IPS-18c (cell line): ENCODE data around the gene RPN1.
"Not testable (repeated sequence)": the region's sequence is repeated elsewhere in the genome, so short reads cannot be mapped to it uniquely, and the experiment has no call there.

Experiments
- H3K4me3 ChIP-seq: 2 replicates; pipeline ENCODE4 v1.7.0; 2013; ENCODE audit warnings: low read depth, mild to moderate bottlenecking, low read length, moderate library complexity; ENCODE audit not compliant: insufficient read depth
- H3K9me3 ChIP-seq: one replicate; pipeline ENCODE4 v1.6.1; 2013; ENCODE audit warnings: mild to moderate bottlenecking, low read length, moderate library complexity; ENCODE audit not compliant: control insufficient read depth, insufficient read depth

The RPN1 gene

DNA sequence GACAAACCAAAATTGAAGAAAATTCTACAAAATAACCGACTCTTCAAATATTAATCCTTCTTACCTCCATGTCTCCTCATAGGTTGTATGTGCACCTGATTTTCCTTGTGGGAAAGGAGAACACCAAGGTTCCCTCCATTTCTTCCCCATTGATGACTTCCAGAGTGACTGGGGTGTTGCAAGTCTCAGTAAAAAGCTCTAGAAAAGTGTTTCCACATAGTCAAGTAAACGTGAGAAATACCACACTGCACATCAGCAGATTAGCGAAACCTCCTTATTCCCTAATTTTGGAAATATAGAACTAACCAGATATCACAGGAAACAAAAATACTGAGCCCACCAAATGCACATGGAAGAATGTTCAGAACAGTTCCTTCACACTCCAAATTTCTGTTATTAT lies 4.9 kb upstream of the RPN1 start:
- Histone ChIP-seq H3K4me3 (no peak overlapping the region), H3K9me3 (peaks cover 3% of the 10 kb centered on the region)

DNA sequence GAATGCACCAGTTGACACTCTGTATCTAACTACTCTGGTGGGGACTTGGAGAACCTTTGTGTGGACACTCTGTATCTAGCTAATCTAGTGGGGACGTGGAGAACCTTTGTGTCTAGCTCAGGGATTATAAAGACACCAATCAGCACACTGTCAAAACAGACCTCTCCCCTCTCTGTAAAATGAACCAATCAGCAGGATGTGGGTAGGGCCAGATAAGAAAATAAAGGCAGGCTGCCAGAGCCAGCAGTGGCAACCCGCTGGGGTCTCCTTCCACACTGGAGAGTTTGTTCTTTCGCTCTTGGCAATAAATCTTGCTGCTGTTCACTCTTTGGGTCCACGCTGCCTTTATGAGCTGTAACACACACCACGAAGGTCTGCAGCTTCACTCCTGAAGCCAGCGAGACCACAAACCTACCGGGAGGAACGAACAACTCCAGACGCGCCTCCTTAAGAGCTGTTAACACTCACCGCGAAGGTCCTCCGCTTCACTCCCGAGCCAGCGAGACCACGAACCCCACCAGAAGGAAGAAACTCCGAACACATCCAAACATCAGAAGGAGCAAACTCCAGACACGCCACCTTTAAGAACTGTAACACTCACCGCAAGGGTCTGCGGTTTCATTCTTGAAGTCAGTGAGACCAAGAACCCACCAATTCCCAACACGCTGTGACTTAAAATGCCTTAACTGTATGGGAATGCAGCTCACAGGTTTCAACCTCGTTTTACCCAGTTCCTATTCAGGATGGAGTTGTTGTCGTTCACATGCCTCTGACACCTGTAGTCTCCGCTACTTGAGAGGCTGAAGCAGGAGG lies 3.6 kb upstream of the RPN1 start:
- not testable (repeated sequence) for H3K9me3 ChIP-seq, H3K4me3 ChIP-seq

DNA sequence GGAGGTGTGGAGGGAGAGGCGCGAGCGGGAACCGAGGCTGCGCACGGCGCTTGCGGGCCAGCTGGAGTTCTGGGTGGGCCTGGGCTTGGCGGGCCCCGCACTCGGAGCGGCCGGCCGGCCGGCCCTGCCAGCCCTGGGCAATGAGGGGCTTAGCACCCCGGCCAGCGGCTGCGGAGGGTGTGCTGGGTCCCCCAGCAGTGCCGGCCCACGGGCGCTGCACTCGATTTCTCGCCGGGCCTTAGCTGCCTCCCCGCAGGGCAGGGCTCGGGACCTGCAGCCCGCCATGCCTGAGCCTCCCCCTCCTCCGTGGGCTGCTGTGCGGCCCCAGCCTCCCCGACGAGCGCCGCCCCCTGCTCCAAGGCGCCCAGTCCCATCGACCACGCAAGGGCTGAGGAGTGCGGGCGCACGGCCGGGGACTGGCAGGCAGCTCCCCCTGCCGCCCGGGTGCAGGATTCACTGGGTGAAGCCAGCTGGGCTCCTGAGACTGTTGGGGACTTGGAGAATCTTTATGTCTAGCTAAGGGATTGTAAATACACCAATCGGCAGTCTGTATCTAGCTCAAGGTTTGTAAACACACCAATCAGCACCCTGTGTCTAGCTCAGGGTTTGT lies 2.9 kb upstream of the RPN1 start:
- not testable (repeated sequence) for H3K4me3 ChIP-seq, H3K9me3 ChIP-seq

DNA sequence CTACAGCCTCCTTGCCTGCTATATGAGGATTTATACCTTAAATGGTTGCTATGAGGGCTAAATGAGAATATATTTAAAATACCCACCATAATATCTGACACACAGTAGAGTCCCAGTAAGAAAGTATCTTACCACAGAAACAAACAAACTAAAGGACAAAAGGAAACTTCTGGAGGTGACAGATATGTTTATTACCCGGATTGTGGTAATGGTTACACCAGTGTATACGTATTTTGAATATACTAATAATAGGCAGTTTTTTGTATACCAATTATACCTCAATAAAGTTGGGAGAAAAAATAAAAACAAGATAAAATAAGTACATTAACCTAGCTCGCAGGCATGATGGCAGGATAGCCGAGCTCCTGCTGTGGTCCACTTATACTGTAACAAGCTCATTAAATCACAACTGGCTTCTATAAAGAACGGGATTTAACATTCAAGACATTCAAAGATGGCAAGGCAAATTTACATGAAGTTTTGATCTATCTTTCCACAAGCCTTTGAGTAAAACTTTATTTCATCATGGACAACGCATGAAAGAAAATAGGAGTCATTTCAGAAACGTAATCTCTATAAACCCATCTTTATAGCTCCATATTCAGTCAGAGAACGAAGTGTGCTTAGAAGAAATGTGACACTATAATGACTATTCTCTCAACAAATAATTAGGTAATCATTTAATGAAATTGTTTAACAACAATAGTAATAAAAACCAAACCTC lies 1.5 kb downstream of the RPN1 start:
- H3K4me3 ChIP-seq, result peak overlapping the region; percentile 100

DNA sequence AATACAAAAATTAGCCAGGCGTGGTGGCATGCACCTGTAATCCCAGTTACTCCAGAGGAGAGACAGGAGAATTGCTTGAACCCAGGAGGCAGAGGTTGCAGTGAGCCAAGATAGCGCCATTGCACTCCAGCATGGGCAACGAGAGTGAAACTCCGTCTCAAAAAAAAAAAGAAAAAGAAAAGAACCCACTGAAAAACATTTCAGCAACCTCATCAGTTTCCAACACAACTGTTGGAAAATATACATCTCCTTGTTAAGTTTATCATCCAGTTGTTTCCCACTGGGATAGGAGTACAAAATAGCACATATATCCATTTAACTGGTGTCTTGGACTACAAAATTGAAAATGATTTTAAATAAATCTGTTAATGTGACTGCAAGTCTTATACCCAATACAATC lies 2.2 kb downstream of the RPN1 start:
- Histone ChIP-seq H3K4me3 (no peak overlapping the region; the same call in 1 of the 2 replicates), H3K9me3 (peaks cover 3% of the 10 kb centered on the region)

More for the DNA sequence above, 1.5 kb downstream of the RPN1 start:
- peaks cover 3% of the 10 kb centered on the region for H3K9me3 ChIP-seq

DNA sequence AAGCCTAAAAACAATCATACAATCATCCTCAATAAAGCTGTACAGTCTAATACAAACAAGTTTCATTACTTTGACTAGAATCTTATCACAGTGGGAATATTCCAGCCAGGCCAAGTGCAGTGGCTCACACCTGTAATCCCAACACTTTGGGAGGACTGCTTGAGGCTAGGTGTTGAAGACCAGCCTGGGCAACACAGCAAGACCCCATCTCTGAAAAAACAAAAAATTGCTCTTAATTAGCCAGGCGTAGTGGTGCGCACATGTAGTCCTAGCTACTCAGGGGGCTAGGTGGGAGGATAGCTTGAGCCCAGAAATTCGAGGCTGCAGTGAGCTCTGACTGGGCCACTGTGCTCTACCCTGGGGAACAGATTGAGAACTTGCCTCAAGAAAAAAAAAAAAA lies 3.3 kb downstream of the RPN1 start:
- H3K9me3 ChIP-seq, result peaks cover 3% of the 10 kb centered on the region
- H3K4me3 ChIP-seq, result no peak overlapping the region

DNA sequence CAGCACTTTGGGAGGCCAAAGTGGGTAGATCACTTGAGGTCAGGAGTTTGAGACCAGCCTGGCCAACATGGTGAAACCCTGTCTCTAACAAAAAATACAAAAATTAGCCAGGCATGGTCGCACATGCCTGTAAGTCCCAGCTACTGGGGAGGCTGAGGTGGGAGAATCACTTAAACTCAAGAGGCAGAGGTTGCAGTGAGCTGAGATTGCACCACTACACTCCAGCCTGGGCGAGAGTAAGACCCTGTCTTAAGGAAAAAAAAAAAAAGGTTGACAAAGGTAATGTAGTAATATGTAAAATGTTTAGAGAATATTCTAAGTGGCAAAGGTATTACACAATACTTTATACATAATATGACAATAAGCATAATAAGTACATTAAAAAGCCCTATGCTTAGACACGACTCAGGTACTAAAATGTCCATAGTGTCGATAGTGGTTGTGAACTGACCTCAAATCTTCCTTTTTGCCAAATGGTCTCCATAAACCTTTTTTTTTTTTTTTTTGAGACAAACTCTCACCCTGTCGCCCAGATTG lies 16.5 kb downstream of the RPN1 start:
- Histone ChIP-seq H3K4me3 (no peak overlapping the region), H3K9me3 (no peaks in the 10 kb centered on the region)

DNA sequence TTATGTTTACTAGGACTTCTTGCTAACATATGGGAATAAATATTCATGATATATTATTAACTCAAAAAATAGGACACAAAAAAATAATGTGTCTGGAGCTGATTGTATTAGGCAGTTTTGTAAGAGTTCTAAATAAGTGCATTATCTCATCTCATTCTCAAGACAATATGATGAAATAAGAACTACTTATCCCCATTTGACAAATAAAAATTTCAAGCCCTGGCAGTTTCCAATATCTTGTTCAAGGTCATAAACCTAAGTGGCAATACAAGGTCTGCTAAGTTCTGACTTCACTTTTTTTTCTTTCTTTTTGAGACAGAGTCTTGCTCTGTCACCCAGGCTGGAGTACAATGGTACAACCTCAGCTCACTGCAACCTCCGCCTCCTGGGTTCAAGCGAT lies 18.3 kb downstream of the RPN1 start:
- H3K4me3 ChIP-seq, result no peak overlapping the region
- H3K9me3 ChIP-seq, result no peaks in the 10 kb centered on the region

DNA sequence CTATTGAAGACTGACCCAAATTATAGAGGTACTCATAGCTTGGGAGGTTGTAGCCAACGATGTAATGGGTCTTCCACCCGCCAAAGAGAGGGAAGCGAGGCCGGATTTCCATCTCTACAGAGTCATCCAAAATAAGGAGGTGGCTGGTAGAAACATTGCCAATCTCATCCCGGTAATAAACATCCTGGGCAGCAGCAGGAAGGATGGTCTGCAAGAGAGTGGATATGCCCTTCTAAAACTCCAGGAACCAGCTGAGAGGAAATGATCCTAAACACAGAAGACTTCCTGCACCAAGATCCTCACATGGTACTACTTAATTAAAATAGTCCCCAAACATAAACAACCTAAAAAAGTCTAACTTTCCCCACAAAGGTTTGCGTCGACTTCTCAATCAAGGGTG lies 20.7 kb downstream of the RPN1 start:
- H3K4me3 ChIP-seq, result no peak overlapping the region
- no peaks in the 10 kb centered on the region for H3K9me3 ChIP-seq

DNA sequence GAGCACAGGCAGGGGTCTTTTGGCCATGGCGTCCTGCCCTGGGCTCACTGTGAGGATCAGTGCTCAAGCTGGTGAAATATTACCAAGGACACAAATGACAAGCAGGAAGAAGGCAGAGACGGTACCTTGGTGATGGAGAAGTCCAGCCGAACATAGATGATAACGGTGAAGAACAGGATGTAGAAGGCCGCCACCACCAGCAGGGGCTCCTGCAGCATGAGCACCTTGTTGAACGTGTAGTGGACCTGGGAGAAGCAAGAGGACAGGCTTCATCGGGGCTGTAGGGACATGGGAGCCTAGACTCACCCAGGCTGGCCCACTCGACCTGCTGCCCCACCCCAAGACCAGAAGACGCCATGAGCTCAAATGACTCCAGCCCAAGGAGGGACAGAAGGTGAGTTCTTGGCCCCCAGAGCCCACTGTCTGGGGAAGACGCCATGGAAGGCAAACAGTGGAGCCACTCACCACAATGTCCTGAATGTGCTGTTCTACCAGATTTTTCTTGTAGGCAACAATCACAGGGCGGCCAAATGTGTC lies 25.1 kb downstream of the RPN1 start:
- Histone ChIP-seq H3K4me3 (no peak overlapping the region), H3K9me3 (no peaks in the 10 kb centered on the region)

DNA sequence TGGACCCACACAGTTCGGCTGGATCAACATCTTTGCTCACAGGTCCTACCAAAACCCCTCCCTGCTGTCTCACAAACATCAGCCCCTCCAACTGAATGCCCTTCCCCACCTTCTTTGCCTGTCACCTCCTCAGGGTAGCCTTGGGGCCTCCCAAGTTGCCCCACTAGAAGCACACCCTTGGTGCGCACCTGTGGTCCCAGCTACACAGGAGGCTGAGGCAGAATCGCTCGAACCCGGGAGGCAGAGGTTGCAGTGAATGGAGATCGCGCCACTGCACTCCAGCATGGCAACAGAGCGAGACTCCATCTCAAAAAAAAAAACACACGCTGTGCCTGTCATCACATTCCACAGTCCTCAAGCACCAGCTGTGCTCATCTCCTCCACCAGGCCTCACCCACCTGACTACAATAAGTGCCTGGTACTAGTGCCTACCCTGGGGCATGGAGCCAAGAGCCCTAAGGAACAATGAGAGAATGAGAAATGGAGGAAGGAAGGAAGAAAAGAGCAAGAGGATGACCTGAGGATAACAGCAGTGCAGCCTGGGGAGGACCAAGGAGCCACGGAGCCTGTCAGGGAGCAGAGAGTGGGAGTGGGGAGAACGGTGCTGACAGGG lies 26.0 kb downstream of the RPN1 start:
- Histone ChIP-seq H3K9me3 (no peaks in the 10 kb centered on the region), H3K4me3 (no peak overlapping the region)

DNA sequence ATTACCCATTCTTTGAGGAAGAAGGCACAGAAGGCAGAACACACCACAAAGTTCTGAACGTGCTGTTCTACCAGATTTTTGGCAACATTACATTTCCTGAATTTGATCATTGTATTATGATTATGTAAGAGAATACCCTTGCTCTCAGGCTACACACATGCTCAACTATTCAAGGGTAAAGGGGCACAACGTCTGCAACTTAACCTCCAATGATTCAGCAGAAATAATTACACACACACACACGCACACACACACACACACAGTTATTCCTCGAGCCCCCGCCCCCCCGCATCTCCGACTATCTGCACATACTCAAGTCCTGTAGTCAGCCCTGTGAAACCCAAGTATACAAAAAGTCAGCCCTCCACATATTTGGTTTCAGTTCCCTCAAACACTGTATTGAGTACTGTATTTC lies 26.8 kb downstream of the RPN1 start:
- Histone ChIP-seq H3K4me3 (no peak overlapping the region), H3K9me3 (no peaks in the 10 kb centered on the region)

DNA sequence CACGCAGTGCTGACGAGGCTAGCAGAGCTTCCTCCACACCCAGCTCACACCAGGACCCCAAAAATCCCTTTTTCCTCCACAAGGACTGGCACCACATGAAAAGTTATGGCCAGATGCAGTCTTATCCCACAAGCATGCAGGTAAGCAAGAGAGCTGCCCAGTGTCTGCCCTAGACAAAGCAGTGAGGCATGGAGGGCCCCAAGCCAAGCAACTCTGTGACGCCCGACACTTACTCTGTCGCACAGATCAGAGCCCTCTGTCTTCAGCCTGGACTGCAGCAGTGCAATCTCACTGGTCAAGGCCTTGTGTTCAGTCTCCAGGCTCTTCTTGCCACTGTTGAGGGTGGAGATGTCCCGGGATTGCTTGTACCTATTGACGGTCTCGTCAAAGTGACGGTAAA lies 28.7 kb downstream of the RPN1 start:
- Histone ChIP-seq H3K4me3 (no peak overlapping the region), H3K9me3 (no peaks in the 10 kb centered on the region)

DNA sequence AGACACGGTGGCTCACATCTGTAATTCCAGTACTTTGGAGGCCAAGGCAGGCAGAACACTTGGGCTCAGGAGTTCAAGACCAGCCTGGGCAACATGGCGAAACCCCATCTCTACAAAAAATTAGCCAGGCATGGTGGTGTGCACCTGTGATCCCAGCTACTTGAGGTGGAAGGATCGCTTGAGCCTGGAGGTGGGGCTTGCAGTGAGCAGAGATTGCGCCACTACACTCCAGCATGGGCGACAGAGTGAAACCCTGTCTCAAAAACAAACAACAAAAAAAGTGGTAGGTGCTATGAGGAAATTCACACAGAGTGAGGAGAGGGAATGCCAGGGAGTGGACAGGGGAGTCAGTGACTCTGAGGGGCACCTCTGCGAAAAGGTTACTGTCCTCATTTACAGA lies 29.4 kb downstream of the RPN1 start:
- H3K4me3 ChIP-seq, result no peak overlapping the region
- no peaks in the 10 kb centered on the region for H3K9me3 ChIP-seq

DNA sequence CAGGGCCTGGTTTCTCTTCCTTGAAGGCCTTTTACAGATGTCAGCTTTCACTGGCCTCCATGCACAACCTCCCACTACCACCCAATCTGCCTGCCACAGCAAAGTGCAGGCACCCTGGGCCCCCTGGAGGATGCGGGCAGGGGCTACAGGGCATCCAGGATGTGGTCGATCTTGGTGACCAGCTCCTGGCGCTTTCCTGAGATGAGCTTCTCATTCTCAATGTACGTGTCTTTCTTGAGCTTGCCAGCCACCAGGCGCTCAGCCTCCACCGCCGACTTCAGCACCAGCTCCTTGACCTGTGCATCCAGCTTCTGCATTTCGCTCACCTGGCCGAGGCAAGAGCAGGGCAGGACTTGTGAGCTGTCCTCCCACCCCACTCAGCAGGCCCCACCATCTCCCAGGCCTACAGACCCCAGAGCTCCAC lies 30.3 kb downstream of the RPN1 start:
- Histone ChIP-seq H3K9me3 (no peaks in the 10 kb centered on the region), H3K4me3 (no peak overlapping the region)

DNA sequence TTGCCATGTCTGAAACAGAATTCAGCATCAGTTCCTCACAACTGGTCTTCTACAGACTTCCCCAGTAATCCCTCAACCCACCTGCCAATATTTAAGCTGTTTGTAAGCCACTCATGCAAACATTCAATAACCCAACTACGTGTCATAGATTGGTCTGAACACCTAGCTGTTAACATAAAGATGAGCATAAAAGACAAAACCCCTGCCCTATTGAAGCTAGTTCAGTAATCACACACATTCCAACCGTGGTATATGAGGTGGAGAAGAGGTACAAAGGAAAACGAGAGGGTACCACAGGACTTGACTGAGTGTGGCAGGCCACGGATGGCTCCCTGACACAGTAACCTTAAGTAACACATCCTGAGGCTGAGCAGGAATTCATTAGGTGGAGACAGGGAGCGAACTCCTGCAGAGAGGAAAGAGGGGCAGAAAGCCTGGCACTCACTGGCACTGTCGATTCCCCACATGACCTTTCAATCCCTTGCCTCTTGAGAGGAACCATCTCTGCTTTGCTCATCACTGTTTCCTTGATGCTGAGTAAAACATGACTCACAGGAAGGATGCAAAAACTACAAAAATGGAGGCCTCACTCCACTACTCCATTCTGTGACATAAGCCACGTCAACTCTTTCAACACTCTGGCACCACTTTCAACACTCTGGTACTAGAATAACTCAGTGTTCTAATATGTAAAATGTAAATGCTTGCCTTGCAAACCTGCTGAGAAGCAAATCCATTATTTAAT lies 31.3 kb downstream of the RPN1 start:
- no peaks in the 10 kb centered on the region for H3K9me3 ChIP-seq
- 0 out of 2 replicates have a peak overlapping the region, but pooled peaks have one; percentile 91 for H3K4me3 ChIP-seq

DNA sequence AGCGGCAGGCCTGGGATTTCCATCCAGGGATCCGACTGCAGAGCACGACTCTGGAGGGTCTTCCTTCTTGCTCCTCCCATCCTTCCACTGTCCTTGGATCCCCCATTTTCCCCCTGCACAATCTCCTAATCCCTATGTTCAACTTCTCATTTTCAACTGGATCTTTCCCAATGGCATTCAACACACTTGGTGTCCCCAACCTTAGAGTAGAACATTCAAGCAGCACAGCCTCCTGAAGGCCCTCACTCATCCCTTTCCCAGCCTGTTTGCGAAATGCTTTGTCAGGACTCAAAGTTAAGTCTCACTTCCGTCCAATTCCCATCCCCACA lies 32.3 kb downstream of the RPN1 start:
- Histone ChIP-seq H3K9me3 (no peaks in the 10 kb centered on the region), H3K4me3 (peak overlapping the region; percentile 91)
